NB4 (cell line): ENCODE measurements around the gene EPSTI1.

ENCODE experiments used
- MYC ChIP-seq: IDR thresholded peaks from 2 replicates; pipeline ENCODE4 v1.6.1; 2011; ENCODE audit warnings: low read depth, low read length
- POLR2A ChIP-seq: IDR thresholded peaks from 2 replicates; pipeline ENCODE4 v1.6.1; 2011; ENCODE audit warnings: mild to moderate bottlenecking; ENCODE audit not compliant: insufficient read length; ENCODE audit errors: extremely low read depth
- TF ChIP-seq, protein P1 (sequence below): IDR thresholded peaks from one replicate; pipeline ENCODE4 v1.5.1; 2012; ENCODE audit warnings: low read depth, low read length

DNA sequence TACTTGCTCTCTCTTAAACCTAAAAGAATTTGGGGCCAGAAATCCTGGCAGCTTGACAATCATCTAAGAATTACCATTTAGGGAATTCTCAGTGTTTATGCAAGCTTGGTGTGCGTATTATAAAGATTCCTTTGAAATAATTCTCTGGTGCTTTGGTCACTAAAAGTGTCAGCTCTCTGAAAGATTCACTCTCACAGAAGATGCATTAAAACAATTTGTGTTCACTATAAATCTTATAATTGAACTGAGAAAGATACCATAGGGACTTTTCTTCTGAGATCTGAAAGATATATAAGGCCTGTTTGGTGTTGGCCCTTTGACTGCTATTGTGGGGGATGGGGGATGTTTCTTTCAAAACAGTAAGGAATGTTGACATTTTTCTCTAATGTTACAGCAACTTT, 27.3 kb downstream of the EPSTI1 start:
- TF ChIP-seq, protein P1, sequence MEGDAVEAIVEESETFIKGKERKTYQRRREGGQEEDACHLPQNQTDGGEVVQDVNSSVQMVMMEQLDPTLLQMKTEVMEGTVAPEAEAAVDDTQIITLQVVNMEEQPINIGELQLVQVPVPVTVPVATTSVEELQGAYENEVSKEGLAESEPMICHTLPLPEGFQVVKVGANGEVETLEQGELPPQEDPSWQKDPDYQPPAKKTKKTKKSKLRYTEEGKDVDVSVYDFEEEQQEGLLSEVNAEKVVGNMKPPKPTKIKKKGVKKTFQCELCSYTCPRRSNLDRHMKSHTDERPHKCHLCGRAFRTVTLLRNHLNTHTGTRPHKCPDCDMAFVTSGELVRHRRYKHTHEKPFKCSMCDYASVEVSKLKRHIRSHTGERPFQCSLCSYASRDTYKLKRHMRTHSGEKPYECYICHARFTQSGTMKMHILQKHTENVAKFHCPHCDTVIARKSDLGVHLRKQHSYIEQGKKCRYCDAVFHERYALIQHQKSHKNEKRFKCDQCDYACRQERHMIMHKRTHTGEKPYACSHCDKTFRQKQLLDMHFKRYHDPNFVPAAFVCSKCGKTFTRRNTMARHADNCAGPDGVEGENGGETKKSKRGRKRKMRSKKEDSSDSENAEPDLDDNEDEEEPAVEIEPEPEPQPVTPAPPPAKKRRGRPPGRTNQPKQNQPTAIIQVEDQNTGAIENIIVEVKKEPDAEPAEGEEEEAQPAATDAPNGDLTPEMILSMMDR: no peak
- TF ChIP-seq POLR2A: no peak
- TF ChIP-seq MYC: no peak
